ENCODE results near the gene HPCAL4.

Gene HPCAL4

DNA sequence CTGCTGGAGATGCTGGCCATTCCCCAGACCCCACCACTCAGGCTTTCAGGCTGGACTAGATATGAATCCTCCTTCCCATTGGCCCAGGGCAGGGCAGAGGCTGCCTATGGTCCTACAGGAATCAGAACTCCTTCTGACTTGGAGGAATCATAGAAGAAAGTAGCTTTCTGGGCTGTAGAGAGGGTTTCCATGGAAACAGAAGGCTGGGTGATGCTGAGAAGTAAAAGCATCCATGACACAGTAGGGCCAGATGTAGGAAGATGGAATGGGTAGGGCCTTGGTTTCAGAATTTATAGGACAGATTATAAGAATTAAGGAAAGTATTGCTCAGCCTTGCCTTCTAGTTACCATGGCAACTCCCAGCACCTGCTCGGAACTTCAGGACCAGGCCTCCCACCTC lies 28.4 kb downstream of the HPCAL4 start:
- POLR2A ChIA-PET = no interaction called here
- CTCF ChIA-PET = interaction anchor here (1.3 to 13.2 kb wide), 4 partner anchors 9 to 57 kb away, joined by 4 to 307 read pairs (median 6); no protein-coding TSS in a partner anchor
- no peak for DNase-seq (ENCODE audit: extremely low spot score)
- TF ChIP-seq, protein P1, sequence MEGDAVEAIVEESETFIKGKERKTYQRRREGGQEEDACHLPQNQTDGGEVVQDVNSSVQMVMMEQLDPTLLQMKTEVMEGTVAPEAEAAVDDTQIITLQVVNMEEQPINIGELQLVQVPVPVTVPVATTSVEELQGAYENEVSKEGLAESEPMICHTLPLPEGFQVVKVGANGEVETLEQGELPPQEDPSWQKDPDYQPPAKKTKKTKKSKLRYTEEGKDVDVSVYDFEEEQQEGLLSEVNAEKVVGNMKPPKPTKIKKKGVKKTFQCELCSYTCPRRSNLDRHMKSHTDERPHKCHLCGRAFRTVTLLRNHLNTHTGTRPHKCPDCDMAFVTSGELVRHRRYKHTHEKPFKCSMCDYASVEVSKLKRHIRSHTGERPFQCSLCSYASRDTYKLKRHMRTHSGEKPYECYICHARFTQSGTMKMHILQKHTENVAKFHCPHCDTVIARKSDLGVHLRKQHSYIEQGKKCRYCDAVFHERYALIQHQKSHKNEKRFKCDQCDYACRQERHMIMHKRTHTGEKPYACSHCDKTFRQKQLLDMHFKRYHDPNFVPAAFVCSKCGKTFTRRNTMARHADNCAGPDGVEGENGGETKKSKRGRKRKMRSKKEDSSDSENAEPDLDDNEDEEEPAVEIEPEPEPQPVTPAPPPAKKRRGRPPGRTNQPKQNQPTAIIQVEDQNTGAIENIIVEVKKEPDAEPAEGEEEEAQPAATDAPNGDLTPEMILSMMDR (IDR thresholded peaks at IDR 0.05; ENCODE audit: control extremely low read depth, extremely low read depth, low read depth, missing control alignments) = no peak

DNA sequence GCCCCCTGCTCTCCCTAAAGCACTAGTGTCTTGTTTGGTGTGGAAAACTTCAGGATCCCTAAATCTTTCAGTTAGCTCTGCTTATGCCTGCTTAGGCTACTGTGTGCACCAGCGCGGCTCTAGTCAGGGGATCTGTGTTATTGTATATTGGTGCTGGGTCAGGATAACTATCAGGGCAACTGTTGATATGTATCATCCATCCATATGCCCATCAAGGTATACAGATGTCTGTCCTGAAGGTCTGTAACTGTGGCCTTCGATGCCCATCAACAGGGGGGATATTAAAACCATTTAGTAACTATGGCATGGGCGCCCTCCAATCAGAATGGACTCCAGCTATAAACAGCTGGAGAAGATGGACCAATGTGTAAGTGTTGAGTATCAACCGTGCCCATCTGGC lies 31.7 kb downstream of the HPCAL4 start:
- ChIA-PET CTCF (interaction anchor here (0.8 to 13.2 kb wide), 13 partner anchors 10 to 390 kb away, joined by 3 to 307 read pairs (median 27); partner anchors contain the start of genes HEYL and NT5C1A), POLR2A (no interaction called here)
- DNase-seq (ENCODE audit: extremely low spot score) = no peak
- TF ChIP-seq, protein P1 (IDR thresholded peaks at IDR 0.05; ENCODE audit: control extremely low read depth, extremely low read depth, low read depth, missing control alignments) = no peak

DNA sequence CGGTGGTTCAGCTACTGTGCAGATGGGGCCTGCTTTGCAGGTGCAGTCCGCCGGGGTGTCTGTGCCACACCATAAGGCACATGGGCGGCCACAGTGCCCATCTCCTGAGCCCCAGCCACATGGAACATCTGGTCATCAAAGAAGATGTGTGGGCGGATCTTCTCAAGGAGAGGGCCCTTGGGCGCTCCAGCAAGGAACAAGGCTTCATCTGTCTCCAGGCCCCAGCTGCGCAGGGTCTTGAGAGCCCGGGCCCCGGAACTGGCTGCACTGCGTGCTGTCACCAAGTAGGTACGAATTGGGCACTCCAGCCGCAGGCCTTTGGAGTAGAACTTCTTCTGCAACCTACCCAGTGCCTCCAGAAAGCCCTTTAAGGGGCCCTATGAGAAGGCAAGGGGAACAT lies 32.1 kb downstream of the HPCAL4 start:
- CTCF ChIA-PET = interaction anchor here (0.9 to 13.2 kb wide), 35 partner anchors 9 to 567 kb away, joined by 3 to 307 read pairs (median 6); partner anchors contain the start of genes HEYL, HPCAL4 and NT5C1A
- DNase-seq (ENCODE audit: extremely low spot score) = no peak
- TF ChIP-seq, protein P1 (IDR thresholded peaks at IDR 0.05; ENCODE audit: control extremely low read depth, extremely low read depth, low read depth, missing control alignments) = no peak
- POLR2A ChIA-PET = no interaction called here

DNA sequence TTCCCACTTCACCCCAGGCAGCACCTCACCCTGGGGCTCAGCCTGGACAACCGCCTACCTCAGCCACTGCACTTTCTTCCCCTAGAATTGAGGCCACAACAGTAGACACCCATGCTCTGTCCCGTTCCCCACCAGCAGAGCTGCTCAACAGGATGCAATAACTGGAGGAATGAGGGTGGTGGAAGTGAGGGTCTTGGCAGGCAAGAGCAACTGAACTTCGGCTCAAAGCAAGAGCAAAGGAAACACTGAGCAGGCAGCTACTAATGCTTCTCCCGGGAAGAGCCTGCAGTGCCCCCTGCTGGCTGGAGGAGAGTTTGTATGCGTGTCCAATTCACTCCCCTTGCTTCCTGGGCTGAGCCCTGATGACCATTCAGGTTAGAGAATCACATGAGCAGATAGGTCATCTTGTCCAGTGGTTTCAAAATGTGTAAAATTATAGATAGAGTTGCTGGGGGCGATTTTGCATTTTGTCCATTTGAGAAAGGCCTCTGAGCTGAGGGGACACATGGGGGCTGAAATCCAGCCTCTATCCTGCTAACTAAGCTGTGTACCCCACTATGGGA lies 33.2 kb downstream of the HPCAL4 start:
- peak; percentile 72 for DNase-seq (ENCODE audit: extremely low spot score)
- ChIA-PET CTCF (interaction anchor here (0.6 to 13.2 kb wide), 55 partner anchors 8 to 566 kb away, joined by 3 to 307 read pairs (median 5); partner anchors contain the start of genes HEYL, HPCAL4, NT5C1A and PABPC4), POLR2A (interaction anchor here (0.5 kb wide), 1 partner anchor 105 kb away, joined by 3 read pairs; no protein-coding TSS in a partner anchor)
- TF ChIP-seq, protein P1 (IDR thresholded peaks at IDR 0.05; ENCODE audit: control extremely low read depth, extremely low read depth, low read depth, missing control alignments) = peak; percentile 81

DNA sequence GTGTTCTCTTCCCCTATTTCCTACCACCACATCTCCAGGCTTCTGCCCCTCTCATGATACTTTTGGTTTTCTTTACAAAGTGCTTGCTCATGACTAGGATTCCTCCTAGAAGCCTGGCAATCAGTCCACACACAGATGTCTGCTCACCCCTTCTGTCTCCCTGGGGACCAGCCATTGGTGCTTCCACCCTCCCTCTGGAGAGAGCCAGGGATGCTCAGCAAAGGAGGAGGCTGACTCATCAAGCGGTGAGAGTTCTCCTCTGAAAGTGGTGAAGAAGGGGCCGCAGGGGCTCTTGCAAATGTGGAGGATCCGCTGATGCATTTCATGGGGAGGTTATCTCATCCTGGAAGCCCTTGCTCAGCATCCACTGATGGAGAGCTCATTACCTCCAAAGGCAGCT lies 33.8 kb downstream of the HPCAL4 start:
- ChIA-PET POLR2A (interaction anchor here (0.5 kb wide), 1 partner anchor 104 kb away, joined by 3 read pairs; no protein-coding TSS in a partner anchor), CTCF (interaction anchor here (0.6 to 13.2 kb wide), 44 partner anchors 10 to 559 kb away, joined by 3 to 307 read pairs (median 6); partner anchors contain the start of genes HEYL, HPCAL4, NT5C1A and PABPC4)
- DNase-seq (ENCODE audit: extremely low spot score) = no peak
- TF ChIP-seq, protein P1 (IDR thresholded peaks at IDR 0.05; ENCODE audit: control extremely low read depth, extremely low read depth, low read depth, missing control alignments) = no peak

DNA sequence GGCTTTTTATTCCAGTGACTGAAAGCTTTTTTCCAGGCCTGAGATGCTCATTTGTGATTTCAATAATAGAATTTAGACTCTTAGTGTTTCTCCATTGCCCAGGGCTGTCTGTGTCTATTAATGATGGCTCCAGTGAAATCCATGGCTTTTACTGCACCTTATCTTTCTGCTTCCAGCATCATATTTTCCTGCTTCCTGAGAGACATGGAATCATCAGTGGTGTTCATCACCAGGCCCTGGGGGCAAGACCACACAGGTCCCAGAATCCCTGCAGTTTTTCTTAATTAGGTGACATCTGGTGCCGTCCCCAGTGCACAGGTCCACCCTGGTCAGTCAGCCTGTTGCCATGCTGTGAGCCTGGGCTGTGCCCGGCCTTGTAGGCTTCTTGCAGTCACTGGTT lies 34.8 kb downstream of the HPCAL4 start:
- CTCF ChIA-PET = interaction anchor here (3.2 to 13.2 kb wide), 5 partner anchors 9 to 558 kb away, joined by 17 to 307 read pairs (median 71); partner anchors contain the start of gene NT5C1A
- TF ChIP-seq, protein P1 (IDR thresholded peaks at IDR 0.05; ENCODE audit: control extremely low read depth, extremely low read depth, low read depth, missing control alignments) = no peak
- POLR2A ChIA-PET = no interaction called here
- no peak for DNase-seq (ENCODE audit: extremely low spot score)
